ENCODE measurements around the gene ELK4.

The ELK4 gene

GRCh38 chr1:205661429-205662134, 29.8 kb upstream of the ELK4 start:
- TF ChIP-seq, protein P1, sequence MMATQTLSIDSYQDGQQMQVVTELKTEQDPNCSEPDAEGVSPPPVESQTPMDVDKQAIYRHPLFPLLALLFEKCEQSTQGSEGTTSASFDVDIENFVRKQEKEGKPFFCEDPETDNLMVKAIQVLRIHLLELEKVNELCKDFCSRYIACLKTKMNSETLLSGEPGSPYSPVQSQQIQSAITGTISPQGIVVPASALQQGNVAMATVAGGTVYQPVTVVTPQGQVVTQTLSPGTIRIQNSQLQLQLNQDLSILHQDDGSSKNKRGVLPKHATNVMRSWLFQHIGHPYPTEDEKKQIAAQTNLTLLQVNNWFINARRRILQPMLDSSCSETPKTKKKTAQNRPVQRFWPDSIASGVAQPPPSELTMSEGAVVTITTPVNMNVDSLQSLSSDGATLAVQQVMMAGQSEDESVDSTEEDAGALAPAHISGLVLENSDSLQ (IDR thresholded peaks at IDR 0.05), result no peak
- TF ChIP-seq FOXA1 (IDR thresholded peaks at IDR 0.05), result no peak
- no peak for TF ChIP-seq HDGF (IDR thresholded peaks at IDR 0.05; ENCODE audit: borderline replicate concordance)
- TF ChIP-seq FOXK2 (IDR thresholded peaks at IDR 0.05), result no peak
- TF ChIP-seq ARNT (IDR thresholded peaks at IDR 0.05), result no peak
- TF ChIP-seq BHLHE40 (IDR thresholded peaks at IDR 0.05; ENCODE audit: borderline replicate concordance), result no peak
- no peak for TF ChIP-seq SP1 (IDR thresholded peaks at IDR 0.05)
- TF ChIP-seq LEF1 (IDR thresholded peaks at IDR 0.05; ENCODE audit: borderline replicate concordance), result no peak
- no peak for TF ChIP-seq SUZ12 (IDR thresholded peaks at IDR 0.05)
- no peak for TF ChIP-seq NFRKB (IDR thresholded peaks at IDR 0.05)
- no peak for TF ChIP-seq L3MBTL2 (conservative IDR thresholded peaks at IDR 0.05)
- TF ChIP-seq ELF4 (IDR thresholded peaks at IDR 0.05), result no peak
- TF ChIP-seq ZNF384 (IDR thresholded peaks at IDR 0.05), result no peak
- no peak for TF ChIP-seq FOXM1 (IDR thresholded peaks at IDR 0.05; ENCODE audit: borderline replicate concordance)
- TF ChIP-seq TARDBP (IDR thresholded peaks at IDR 0.05), result no peak
- DNase-seq (ENCODE audit: extremely low spot score), result no peak
- CTCF ChIA-PET, result interaction anchor here (1.0 to 9.9 kb wide), 3 partner anchors 48 to 130 kb away, joined by 3 to 146 read pairs (median 82); no protein-coding TSS in a partner anchor
- POLR2A ChIA-PET, result no interaction called here

DNA sequence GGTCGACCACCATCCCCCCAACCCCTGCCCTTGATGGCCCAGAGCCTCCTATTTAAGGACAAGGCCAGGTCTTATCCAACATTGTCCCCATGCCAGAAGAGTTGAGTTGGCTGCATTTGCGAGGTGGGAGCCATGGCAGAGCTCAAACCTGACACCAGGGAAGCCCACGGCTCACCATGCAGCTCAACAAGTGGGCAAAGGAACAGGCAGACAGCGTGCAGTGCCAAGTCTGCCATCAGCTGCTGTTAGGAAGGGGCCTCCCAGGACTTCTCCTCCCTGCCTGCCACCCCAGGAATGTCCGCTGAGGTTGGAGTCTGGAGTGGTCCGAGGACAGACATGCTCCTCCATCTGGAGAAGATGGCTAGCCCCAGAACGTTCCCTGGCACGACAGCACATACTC, 28.6 kb upstream of the ELK4 start:
- DNase-seq (ENCODE audit: extremely low spot score), result no peak
- ChIA-PET POLR2A (interaction anchor here (1.0 to 1.7 kb wide), 2 partner anchors 28 to 50 kb away, joined by 5 read pairs; partner anchors contain the start of gene ELK4), CTCF (interaction anchor here (1.0 to 9.9 kb wide), 7 partner anchors 28 to 131 kb away, joined by 3 to 146 read pairs (median 17); partner anchors contain the start of gene ELK4)
- TF ChIP-seq BHLHE40 (IDR thresholded peaks at IDR 0.05; ENCODE audit: borderline replicate concordance) (no peak), CTBP1 (IDR thresholded peaks at IDR 0.05; ENCODE audit: borderline replicate concordance) (no peak), LEF1 (IDR thresholded peaks at IDR 0.05; ENCODE audit: borderline replicate concordance) (no peak), L3MBTL2 (conservative IDR thresholded peaks at IDR 0.05) (no peak)

GRCh38 chr1:205658943-205659581, 27.3 kb upstream of the ELK4 start:
- TF ChIP-seq FOXK2 (IDR thresholded peaks at IDR 0.05) (no peak), SP1 (IDR thresholded peaks at IDR 0.05) (no peak), TARDBP (IDR thresholded peaks at IDR 0.05) (no peak), ARNT (IDR thresholded peaks at IDR 0.05) (no peak)

GRCh38 chr1:205656236-205656635, 24.4 kb upstream of the ELK4 start:
- POLR2A ChIA-PET, result interaction anchor here (0.7 kb wide), 1 partner anchor 24 kb away, joined by 4 read pairs; the partner anchor contains the start of gene ELK4

More at GRCh38 chr1:205658943-205659581, 27.3 kb upstream of the ELK4 start:
- ChIA-PET CTCF (interaction anchor here (0.6 to 9.9 kb wide), 34 partner anchors 9 to 326 kb away, joined by 3 to 146 read pairs (median 6); partner anchors contain the start of genes ELK4 and SLC45A3), POLR2A (interaction anchor here (1.1 to 1.7 kb wide), 3 partner anchors 27 to 51 kb away, joined by 3 to 5 read pairs (median 5); no protein-coding TSS in a partner anchor)
- DNase-seq (ENCODE audit: extremely low spot score), result peak; percentile 92

GRCh38 chr1:205652984-205653383, 21.2 kb upstream of the ELK4 start:
- TF ChIP-seq BHLHE40 (IDR thresholded peaks at IDR 0.05; ENCODE audit: borderline replicate concordance), result no peak
- 0 out of 2 replicates have a peak, but pooled peaks have one; percentile 12 for TF ChIP-seq ZNF384 (IDR thresholded peaks at IDR 0.05)
- TF ChIP-seq FOXK2 (IDR thresholded peaks at IDR 0.05), result no peak
- no peak for TF ChIP-seq SUZ12 (IDR thresholded peaks at IDR 0.05)
- ChIA-PET CTCF (interaction anchor here (0.6 to 9.9 kb wide), 2 partner anchors 59 to 72 kb away, joined by 3 to 146 read pairs; no protein-coding TSS in a partner anchor), POLR2A (no interaction called here)
- no peak for DNase-seq (ENCODE audit: extremely low spot score)

More at GRCh38 chr1:205656236-205656635, 24.4 kb upstream of the ELK4 start:
- TF ChIP-seq SUZ12 (IDR thresholded peaks at IDR 0.05), result no peak
- no peak for TF ChIP-seq ELF4 (IDR thresholded peaks at IDR 0.05)
- TF ChIP-seq L3MBTL2 (conservative IDR thresholded peaks at IDR 0.05), result no peak
- no peak for TF ChIP-seq NFRKB (IDR thresholded peaks at IDR 0.05)
- no peak for TF ChIP-seq FOXK2 (IDR thresholded peaks at IDR 0.05)
- no peak for TF ChIP-seq SP1 (IDR thresholded peaks at IDR 0.05)
- no peak for TF ChIP-seq HDGF (IDR thresholded peaks at IDR 0.05; ENCODE audit: borderline replicate concordance)
- TF ChIP-seq FOXM1 (IDR thresholded peaks at IDR 0.05; ENCODE audit: borderline replicate concordance), result no peak
- no peak for TF ChIP-seq ZNF384 (IDR thresholded peaks at IDR 0.05)
- no peak for TF ChIP-seq TARDBP (IDR thresholded peaks at IDR 0.05)
- TF ChIP-seq ARNT (IDR thresholded peaks at IDR 0.05), result no peak
- TF ChIP-seq BHLHE40 (IDR thresholded peaks at IDR 0.05; ENCODE audit: borderline replicate concordance), result no peak
- TF ChIP-seq LEF1 (IDR thresholded peaks at IDR 0.05; ENCODE audit: borderline replicate concordance), result no peak
- TF ChIP-seq FOXA1 (IDR thresholded peaks at IDR 0.05), result no peak
- TF ChIP-seq, protein P1 (IDR thresholded peaks at IDR 0.05), result no peak
- TF ChIP-seq CTBP1 (IDR thresholded peaks at IDR 0.05; ENCODE audit: borderline replicate concordance), result no peak
- DNase-seq (ENCODE audit: extremely low spot score), result no peak
- CTCF ChIA-PET, result interaction anchor here (0.7 to 9.9 kb wide), 4 partner anchors 55 to 132 kb away, joined by 3 to 146 read pairs (median 14); no protein-coding TSS in a partner anchor

DNA sequence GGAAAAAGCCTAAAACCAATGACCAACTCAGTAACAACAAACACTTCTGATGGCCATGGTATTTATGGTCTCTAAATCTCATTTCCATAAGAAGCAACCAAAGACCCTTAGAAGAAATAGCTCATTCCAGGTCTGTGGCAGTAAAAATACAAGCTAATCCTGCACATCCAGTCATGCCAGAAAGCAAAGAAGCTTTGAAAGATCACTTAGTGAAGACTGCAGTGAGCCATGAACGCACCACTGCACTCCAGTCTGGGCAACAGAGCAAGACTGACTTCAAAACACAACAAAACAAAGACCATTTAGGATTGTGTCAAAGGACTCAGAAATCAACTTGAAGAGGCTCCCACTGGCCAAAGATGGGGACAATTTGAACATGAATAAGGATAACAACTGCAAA, 18.4 kb upstream of the ELK4 start:
- CTCF ChIA-PET, result interaction anchor here (1.7 to 3.6 kb wide), 2 partner anchors 9 to 58 kb away, joined by 6 to 18 read pairs; no protein-coding TSS in a partner anchor
- POLR2A ChIA-PET, result interaction anchor here (0.6 kb wide), 1 partner anchor 18 kb away, joined by 3 read pairs; the partner anchor contains the start of gene ELK4
- no peak for DNase-seq (ENCODE audit: extremely low spot score)

More for the DNA sequence above, 18.4 kb upstream of the ELK4 start:
- TF ChIP-seq FOXM1 (IDR thresholded peaks at IDR 0.05; ENCODE audit: borderline replicate concordance), result no peak

Measured in HEK293T (cell line).